IPS-NIHi7 (cell line): ENCODE measurements around the gene PKHD1.
A peak's percentile ranks its signal among the peaks of the same experiment; 100 is the strongest.

Experiments used
- DNase-seq: peaks from one replicate; pipeline ENCODE4 v3.0.0; 2012; ENCODE audit warnings: mixed read lengths; ENCODE audit errors: extremely low spot score

Gene PKHD1, protein sequence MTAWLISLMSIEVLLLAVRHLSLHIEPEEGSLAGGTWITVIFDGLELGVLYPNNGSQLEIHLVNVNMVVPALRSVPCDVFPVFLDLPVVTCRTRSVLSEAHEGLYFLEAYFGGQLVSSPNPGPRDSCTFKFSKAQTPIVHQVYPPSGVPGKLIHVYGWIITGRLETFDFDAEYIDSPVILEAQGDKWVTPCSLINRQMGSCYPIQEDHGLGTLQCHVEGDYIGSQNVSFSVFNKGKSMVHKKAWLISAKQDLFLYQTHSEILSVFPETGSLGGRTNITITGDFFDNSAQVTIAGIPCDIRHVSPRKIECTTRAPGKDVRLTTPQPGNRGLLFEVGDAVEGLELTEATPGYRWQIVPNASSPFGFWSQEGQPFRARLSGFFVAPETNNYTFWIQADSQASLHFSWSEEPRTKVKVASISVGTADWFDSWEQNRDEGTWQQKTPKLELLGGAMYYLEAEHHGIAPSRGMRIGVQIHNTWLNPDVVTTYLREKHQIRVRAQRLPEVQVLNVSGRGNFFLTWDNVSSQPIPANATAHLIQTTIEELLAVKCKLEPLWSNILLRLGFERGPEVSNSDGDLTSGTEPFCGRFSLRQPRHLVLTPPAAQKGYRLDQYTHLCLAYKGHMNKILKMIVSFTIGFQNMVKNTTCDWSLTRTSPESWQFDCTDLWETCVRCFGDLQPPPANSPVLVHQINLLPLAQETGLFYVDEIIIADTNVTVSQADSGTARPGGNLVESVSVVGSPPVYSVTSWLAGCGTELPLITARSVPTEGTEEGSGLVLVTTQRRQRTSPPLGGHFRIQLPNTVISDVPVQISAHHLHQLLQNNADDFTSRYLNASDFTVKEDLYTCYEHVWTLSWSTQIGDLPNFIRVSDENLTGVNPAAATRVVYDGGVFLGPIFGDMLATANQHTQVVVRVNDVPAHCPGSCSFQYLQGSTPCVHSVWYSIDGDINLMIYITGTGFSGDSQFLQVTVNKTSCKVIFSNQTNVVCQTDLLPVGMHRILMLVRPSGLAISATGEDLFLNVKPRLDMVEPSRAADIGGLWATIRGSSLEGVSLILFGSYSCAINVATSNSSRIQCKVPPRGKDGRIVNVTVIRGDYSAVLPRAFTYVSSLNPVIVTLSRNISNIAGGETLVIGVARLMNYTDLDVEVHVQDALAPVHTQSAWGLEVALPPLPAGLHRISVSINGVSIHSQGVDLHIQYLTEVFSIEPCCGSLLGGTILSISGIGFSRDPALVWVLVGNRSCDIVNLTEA (N-terminal part only)

DNA sequence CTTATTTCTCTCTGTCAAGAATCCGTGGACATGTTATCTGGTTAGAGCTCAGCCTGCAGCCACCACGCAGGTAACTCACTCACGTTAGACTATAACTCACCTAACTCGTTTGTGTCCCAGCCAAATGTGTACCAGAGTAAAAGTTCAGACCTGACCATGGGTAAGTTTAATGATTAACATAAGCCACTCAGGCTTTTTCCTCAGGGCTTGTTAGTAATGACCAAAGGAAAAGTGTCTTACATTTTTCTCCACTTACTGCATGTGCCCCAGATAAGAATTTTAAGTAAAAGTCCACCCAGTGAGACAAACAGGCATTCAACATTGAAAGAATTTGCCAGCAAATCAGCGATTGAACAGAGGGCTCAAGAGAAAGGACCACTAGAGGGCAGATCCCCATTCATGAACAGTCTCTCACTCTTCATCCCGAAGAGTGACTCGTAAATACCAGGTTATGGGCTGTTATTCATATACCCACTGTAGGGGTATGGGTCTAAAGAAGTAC lies at the start of gene PKHD1:
PKHD1 (minus strand) TSS at position 116 of the 502 bp plus-strand sequence. CDS start 2,680 bp downstream, outside the sequence.
- DNase-seq: peak; percentile 58

DNA sequence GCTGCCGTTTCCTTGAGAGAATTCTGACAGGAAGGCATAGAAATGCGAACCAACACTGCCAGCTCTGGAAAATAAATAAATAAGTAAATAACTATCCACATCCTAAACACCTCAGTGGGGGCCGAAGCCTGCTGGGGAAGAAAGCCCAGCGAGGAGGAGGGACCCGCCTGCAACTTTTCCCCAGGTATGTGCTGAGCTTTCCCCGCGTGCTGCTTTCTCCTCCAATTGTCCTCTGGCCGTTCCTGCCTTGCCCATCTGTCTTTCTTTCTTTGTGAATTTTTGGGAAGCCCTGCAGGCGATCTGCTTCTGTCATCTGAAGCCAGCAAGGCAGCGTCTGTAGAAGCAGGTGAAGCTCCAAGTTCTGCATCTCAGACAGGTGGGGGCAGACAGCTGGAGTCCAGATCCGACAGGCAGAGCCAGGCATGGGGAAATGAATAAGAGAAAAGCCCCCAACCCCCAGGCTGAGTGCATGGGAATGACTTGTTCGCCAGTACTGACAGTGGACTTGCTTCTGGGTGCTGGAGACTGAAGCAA lies 49.6 kb upstream of the PKHD1 start:
- no peak for DNase-seq

DNA sequence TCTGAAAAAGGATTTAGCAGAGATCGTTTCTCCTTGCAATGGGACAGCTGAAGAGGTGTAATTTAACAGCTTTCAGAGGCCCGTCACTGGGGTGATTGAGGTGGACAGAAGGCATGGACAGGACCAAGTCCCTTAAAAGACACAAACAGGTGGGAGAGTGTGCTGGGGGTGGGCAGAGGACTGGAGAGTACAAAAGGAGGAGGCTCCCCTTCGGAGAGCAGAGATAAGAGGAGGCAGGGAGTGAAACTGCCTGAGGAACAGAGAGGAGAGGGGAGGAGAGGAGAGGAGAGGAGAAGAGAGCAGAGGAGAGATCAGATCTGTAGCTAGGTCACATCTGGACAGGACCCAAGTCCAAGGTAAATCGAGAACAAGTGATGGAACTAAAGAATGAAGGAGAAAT lies 48.6 kb upstream of the PKHD1 start:
- no peak for DNase-seq

DNA sequence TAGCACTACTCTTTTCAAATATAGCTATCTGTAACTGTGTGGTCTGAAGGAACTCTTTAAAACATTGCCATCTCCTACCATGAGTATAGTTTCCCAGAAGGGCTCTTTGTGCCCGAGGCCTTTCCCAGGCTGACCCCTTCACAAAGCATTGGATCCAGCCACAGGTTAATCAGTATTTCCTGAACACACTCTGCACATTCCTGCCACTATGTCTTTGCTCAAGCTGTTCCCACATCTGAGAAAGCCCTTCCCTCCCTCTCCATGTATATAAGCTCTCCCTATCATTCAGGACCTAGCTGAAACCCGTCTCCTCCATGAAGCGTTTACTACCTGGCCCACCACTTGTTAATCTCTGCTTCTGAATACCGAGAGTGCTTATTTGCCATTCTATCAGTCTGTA lies 47.8 kb upstream of the PKHD1 start:
- no peak for DNase-seq

DNA sequence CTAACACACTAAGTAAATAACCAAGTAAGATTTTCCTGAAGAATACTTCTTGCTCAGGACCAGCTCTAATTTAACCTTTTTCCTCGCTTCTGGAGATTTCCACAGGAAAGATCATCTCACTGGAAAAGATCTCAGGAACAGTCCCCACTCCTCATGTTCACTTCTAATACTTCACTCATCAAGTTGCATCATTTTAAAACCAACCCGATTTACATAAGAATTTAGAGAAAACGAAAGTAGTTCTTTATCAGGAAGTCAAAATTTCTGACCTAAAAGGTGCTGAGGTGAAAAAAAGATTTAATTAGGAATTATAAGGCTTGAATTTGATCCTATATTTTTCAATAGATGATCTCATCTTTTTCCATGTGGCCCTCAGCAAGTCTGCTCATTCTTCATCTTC lies 46.6 kb upstream of the PKHD1 start:
- DNase-seq: no peak

DNA sequence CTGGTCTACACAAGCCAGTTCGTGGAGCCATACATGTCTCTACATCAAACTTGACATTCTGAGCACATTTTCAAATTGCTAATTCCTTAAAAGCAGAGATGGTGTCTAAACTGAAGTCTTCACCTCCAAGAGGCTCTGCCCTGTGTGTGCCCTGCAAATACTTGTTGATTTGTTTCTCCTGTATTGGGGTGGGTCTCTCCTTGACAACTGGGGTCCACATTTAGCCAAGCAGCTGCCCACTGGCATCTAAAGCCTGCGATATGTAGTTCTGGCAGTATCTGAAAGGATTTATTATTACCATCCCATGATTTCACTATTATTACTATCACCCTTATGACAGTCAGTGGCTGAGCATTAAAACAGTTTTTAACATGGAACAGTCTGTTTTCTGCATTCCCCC lies 45.9 kb upstream of the PKHD1 start:
- DNase-seq: no peak

DNA sequence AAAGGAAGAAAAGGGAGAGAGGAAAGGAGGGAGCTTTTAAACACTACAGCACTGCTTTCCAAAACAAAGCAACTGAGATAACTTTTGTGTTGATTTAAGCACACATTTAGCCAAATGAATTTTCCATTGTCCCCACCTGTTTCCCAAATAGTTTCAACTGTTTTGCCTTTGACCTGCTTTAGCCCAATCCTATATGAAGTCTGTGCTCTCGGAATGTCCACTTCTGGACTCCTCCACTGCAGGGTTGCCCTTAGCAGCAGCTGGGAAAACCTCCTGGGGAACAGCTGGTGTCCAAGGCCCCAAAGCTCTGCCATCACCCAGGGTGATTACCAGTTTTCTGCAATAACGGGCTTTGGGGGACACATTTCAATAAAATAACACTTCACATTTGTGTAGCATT lies 44.9 kb upstream of the PKHD1 start:
- DNase-seq: no peak

DNA sequence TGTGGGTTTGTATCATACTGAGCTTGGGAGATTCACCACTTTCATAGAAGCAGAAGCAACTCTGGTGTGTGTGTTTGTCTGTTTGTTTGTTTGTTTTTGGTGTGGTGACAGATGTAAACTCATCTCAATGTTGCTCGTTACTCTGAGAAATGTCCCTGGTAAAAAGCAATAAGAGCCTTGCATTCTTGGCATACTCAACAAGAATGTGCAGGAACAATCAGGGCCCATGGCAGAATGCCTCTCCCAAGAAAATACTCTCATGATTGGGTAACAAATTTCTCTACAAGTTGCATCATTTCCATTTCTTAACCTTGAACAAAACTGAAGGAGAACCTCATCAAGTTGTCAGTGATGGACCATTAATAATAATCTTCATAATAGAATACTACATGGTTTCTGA lies 43.0 kb upstream of the PKHD1 start:
- no peak for DNase-seq

DNA sequence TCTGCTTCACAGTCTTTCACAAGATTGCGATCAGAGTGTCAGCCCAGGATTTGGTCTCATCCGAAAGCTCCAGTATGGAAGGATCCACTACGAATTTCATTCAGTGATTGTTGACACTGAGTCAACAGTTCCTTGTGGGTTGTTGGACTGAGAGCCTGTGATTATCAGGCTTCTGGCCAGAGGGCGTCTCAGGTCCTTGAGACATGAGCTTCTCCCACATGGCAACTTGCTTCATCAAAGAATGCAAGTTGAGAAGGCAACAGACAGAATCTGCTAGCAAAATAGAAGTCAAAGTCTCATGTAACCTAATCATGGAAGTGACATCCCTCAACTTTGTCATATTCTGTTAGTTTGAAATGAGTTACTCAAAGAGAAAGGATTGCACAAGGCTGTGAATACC lies 40.5 kb upstream of the PKHD1 start:
- no peak for DNase-seq

DNA sequence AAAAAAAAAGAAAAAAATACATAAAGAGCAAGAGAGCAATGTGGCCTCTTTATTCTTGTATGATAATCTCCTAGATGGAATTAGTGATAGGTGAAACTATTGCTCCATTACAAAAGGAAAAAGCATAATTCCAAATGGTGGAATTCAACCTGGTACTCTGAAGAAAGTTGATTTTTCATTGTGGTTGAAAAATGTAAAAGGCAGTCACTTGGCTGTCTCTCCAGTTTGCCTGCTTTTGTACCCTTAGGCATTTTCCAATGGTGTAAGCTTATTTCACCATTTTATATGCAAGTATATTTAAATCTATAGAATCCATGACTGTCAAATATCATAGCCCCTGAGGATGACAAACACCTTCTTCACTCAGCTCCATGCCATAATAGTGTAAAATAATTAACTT lies 38.8 kb upstream of the PKHD1 start:
- no peak for DNase-seq

DNA sequence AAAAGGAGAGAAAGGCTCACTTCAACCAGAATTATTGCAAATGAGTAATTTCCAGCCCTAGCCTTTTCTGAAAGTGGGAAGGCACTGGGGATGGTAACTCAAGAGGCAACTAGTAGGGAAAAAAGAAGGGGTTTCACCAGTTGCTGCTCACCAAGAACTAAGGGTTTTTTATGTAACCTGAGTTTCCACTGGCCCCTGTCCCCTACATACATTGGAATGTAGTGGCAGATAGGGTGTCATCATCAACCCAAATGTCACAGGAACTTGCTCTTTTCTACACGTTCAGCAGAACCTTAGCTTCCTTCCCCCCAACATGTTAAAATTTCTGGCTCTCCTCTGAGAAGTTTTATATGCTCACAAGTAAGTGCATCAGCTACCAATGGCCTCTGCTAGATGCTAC lies 38.2 kb upstream of the PKHD1 start:
- DNase-seq: no peak

DNA sequence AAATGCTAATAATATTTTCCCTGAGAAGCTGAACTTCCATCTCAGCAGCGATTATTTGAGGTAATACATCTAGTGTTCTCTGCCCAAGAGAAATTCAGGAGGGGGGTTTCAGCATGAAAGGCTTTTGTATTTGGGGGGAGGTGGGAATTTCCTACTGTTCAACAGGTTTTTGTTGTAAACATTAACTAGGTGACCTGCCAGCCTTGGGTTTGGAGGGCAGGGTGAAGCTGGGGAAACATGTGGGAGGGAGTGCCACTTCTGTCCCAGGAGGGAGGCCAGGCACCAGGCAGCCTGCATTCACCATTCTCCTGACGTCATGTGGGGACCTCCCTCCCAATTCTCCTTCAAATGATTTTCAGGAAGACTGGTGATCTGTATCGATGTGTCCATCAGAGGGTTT lies 37.7 kb upstream of the PKHD1 start:
- no peak for DNase-seq

DNA sequence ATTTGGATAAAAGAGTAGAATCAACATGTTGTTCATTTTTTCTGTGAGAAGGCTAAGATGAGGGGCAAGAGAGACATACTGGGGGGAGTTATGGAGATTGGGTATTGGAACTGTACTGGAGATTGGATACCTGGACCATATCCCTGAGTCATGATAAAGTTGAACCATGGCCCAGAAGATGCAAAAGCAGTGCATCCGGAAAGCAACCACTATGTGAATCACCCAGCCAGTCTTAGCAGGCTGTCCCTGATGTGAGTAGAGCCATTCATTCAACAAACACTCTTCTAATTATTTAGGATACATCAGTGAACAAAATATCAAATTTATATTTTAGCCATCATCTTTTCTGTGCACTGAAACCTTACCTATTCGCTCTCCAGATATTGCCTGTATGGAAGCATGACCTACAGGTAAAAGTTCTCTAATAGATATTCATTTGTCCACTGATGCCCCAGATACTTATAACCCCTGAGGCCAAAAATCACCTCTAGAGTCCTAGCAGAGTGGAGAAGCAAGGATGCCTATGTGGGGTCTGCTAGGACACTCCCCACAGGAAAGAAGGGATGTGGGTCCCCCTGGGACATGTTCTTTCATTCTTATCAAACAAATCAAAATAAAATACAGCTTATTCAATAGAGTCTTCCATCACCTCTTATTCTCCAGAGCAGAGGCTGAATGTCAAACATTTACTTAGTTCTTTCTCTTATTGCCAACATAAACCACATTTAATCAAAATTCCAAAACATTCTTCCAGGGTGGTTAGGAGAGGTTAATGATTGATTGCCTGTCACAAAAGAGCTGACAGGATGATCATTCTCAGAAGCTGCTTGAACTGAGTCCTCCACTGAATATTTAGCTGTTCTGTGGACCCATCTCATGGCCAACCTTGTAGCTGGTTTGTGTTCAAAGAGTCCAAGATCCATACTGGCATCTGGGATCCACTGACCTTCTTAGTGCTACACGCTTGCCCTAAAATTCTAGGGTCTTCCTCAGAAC lies 37.0 kb upstream of the PKHD1 start:
- no peak for DNase-seq

DNA sequence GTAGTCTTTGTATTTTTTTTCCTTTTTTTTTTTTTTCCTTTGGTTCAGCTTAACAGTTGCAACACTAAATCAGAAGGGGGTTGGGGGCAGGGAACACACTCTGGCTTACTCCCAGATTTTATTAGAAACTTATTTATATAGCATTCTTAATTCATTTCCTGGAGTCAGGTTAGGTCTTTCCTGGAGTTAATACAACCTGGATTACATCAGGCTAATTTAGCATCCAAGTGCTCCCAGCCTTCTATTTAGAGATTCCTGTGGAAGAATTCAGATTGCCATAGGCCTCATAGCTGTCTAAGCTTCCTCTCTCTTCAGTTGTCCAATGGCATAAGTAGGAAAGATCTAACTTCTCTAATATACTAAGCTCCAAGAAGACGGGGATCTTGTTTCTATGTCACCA lies 35.8 kb upstream of the PKHD1 start:
- DNase-seq: no peak

DNA sequence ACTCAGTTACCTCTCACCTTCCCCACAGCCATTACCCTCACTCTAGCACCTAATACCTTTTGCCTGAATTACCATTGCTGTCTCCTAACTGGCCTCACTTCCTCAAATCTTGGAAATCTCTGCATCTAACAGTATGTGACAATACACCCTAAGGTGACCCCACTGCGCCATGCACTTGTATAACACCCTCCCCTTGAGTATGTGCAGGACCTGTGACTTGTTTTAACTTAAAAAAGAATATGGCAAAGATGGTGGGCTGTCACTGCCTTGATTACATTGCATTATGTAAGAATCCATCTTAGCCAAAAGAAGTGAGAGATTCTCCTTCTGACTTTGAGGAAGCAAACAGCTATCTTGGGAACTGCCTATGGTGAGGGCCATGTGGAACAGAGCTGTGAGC lies 29.9 kb upstream of the PKHD1 start:
- DNase-seq: no peak

DNA sequence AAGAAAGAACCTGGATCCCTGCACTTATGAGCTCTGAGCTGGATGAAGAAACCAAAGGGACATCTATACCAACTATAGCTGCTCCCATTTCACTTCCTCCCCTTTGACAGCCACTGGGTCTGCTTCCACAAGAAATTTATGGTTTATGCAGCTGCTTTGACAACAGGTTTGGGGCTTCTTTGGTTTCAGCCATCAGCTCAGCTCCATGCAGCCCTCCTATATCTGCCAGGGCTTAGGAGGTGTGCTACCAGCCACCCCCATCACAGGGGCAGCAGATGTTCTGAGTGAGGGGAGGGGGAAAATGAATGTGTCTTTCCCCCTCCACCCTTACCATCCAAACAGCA lies 29.2 kb upstream of the PKHD1 start:
- DNase-seq: no peak

DNA sequence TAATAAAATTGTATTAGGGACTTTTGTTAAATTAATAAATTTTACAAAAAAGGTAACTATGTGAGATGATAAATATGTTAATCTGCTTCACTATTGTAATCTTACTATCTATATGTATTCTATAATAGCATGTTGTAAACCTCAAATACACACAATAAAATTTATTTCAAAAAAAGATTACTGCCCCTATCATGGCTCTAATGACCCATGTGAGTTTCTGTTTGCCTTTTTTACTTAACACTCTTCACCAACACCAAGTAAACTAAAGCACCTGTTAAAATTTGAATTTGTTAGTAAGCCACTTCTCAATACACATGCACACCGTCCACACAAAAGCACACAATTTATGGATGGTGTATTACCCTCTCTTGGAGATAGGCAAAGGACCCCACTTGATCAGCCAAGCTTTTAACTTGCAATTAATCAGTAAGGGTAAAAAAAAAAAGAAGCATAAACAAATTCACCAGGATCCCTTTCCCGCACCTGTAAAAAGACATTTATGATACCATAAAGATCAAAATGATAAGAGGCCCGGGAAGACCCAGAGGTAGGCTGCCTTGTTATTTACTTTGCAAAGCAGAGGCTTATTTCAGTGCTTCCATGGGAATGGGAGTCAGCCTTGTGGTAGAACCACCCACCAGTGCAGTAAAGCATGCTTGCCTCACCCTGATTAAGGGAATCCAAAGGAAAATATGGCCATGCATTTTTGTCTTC lies 28.6 kb upstream of the PKHD1 start:
- DNase-seq: no peak

DNA sequence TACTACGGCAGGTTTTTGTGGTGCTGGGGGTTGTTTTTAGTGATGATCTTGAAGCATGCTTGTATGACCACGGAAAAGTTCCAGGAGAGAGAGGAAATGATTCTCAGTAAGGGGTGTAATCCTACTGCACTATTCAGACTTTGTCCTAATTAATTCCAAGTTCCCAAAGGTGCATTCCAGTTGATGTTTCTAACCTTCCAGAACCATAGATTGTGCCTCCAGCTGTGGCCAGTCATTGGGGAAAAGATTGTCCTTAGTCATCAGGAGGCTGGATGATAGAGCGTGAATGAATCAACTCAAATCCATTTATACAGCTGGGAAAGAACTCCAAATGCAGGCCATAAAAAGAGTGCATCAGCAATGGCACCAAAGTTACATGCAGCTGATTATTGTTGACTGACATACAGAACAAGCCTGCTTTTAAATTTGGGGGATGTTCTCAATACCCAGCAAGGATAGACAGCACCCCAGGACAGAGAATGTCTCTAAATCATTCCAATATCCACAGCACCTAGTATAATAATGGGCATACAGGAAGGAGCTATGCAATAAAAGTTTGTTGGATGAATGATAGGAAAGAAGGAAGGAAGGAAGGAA lies 27.8 kb upstream of the PKHD1 start:
- DNase-seq: no peak

DNA sequence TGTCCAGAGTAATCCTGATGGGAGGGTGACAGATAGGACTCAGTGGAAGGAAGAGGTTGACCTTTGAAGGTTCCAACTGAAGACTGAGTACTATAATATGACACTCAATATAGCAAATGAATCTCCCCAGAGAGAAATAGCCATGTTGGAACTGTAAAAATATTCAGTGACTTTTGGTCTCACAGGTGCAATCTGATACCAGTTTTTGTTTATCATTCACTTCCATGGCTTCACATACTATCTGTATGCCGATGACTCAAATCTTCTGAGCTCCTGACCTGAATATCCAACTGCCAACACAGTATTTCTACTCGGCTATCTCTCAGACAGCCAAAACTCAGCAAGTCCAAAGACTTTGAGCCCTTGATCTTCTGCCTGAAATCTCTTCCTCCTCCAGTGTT lies 21.8 kb upstream of the PKHD1 start:
- no peak for DNase-seq

DNA sequence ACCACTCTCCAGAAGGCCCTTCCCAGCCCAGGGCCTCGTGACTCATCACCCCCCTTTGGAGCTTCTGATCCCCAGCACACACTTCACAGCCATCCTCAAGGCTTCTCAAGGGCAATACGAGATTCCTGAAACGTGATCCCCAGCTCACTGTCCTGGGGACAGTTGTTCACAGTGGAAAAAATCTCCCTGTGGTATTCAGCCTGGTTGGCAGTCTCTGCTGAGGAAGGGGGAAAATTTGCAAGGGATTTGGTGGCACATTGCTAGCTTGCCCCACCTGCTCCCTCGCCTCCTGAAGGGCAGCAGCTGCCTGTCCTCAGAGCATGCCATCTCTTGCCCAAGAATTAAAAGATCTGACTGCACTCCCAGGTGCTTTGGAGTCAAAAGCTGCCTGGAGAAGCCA lies 20.7 kb upstream of the PKHD1 start:
- DNase-seq: peak; percentile 43
